ENCODE data around the gene CDK9.

- TF ChIP-seq POLR2AphosphoS5 (IDR thresholded peaks at IDR 0.05; ENCODE audit: low read depth, low read length) (no peak), TCF7L2 (IDR thresholded peaks at IDR 0.05; ENCODE audit: low read depth, low read length) (no peak)
- TF ChIP-seq, protein P1, sequence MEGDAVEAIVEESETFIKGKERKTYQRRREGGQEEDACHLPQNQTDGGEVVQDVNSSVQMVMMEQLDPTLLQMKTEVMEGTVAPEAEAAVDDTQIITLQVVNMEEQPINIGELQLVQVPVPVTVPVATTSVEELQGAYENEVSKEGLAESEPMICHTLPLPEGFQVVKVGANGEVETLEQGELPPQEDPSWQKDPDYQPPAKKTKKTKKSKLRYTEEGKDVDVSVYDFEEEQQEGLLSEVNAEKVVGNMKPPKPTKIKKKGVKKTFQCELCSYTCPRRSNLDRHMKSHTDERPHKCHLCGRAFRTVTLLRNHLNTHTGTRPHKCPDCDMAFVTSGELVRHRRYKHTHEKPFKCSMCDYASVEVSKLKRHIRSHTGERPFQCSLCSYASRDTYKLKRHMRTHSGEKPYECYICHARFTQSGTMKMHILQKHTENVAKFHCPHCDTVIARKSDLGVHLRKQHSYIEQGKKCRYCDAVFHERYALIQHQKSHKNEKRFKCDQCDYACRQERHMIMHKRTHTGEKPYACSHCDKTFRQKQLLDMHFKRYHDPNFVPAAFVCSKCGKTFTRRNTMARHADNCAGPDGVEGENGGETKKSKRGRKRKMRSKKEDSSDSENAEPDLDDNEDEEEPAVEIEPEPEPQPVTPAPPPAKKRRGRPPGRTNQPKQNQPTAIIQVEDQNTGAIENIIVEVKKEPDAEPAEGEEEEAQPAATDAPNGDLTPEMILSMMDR (IDR thresholded peaks at IDR 0.05): no peak
- TF ChIP-seq, protein P2, sequence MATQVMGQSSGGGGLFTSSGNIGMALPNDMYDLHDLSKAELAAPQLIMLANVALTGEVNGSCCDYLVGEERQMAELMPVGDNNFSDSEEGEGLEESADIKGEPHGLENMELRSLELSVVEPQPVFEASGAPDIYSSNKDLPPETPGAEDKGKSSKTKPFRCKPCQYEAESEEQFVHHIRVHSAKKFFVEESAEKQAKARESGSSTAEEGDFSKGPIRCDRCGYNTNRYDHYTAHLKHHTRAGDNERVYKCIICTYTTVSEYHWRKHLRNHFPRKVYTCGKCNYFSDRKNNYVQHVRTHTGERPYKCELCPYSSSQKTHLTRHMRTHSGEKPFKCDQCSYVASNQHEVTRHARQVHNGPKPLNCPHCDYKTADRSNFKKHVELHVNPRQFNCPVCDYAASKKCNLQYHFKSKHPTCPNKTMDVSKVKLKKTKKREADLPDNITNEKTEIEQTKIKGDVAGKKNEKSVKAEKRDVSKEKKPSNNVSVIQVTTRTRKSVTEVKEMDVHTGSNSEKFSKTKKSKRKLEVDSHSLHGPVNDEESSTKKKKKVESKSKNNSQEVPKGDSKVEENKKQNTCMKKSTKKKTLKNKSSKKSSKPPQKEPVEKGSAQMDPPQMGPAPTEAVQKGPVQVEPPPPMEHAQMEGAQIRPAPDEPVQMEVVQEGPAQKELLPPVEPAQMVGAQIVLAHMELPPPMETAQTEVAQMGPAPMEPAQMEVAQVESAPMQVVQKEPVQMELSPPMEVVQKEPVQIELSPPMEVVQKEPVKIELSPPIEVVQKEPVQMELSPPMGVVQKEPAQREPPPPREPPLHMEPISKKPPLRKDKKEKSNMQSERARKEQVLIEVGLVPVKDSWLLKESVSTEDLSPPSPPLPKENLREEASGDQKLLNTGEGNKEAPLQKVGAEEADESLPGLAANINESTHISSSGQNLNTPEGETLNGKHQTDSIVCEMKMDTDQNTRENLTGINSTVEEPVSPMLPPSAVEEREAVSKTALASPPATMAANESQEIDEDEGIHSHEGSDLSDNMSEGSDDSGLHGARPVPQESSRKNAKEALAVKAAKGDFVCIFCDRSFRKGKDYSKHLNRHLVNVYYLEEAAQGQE (IDR thresholded peaks at IDR 0.05; ENCODE audit: insufficient read depth in 1 of 2, low read depth in 2 of 2, low read length in 1 of 2): no peak
Measured at GRCh38 chr9:127812936-127813675, 27.3 kb downstream of the CDK9 start.
